ENCODE data around the gene TDRD10.

Gene TDRD10

DNA sequence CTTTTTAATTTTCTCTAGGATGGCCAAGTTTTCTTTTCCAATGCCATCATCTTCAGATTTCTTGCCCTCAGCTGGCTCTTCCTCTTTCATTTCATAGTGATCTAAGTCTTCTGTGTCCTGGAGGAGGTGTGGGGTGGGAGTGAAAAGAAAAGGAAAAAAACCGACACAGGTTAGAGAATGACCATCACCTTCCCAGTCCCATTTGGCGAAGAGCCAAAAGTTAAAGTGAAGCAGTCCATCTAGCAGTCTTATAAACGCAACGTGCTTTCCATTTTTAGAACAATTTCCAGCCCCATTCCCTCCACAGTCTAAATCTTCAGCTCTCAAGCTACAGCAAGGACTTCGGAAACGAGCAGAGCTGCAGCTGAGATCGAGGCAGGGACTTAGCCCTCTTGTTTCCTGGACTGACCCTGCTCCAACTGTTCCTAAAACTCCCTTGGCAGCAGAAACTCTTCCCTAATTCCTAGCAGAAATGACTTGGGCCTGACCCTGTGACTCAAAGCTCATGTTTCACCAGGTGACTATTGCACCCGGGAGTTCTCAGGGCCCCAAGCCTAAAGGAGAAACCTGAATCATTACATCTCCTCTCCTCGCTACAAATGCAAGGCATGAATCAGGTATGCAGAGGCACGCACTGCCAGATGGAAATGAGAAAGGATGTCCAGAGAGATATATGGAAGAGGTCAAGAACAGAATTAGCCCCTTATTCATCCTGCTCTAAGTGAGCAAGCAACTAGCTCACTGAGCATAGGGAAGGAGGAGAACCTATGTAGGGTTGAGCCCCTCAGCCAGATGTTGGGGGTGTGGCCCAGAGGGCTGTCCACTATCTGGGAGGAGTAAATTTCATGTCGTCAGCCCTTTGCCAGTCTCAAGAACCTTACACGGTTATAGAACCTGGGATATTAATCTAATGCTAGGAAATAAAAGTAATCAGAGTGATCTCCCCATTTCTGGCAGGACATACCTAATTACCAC, 51.3 kb downstream of the TDRD10 start:
- no peak for DNase-seq (ENCODE audit: low read depth)

DNA sequence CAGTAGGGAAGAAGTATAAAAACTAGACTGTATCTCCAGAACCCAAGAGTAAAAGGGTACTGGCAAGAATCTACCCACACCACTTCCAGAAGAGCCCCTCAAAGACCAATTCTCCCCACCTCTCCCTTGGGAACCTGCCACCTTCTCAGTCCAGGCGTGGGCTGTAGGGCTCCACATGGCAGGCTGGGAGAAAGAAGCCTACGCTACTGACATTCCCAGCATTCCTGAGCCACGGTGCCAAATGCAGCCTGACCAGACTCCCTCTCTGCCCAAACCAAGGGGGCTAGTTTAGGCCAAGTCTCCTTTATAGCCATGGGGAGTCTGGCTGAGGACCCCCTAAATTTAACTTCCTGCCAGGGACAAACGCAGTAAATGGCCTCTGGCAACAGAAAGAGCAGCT, 54.4 kb downstream of the TDRD10 start:
- DNase-seq (ENCODE audit: low read depth): no peak

DNA sequence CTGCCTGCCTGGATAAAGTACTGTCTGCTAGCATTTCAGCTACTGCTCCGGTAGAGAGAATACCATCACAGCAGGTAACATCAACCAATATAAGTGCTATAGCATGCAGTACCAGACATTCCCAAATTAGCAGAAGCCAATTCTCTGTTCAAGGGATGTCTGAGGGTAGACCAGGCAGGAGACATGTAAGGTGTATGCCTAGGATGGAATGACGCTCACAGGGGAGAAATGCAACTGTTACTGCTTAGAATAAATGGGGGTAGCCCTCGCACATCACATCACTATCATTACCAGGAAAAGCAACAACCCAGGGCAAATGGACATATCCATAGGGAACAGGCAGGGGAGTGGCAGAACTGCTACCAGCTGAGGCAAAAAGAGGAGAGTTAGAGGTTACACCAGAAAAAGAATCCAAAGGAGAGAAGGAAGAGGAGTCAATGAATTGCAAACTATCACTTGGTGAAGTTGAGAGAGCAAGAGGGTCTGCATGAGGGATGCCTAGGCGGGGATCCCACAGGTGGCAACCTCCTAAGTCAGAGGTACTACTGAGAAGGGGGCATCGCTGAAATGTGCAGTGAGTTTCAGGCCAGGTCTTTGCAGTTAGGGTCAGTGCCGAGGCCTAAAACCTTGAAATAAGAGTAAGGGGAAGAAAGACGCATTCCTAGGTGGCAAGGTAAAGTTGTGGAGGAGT, 55.4 kb downstream of the TDRD10 start:
- no peak for DNase-seq (ENCODE audit: low read depth)

DNA sequence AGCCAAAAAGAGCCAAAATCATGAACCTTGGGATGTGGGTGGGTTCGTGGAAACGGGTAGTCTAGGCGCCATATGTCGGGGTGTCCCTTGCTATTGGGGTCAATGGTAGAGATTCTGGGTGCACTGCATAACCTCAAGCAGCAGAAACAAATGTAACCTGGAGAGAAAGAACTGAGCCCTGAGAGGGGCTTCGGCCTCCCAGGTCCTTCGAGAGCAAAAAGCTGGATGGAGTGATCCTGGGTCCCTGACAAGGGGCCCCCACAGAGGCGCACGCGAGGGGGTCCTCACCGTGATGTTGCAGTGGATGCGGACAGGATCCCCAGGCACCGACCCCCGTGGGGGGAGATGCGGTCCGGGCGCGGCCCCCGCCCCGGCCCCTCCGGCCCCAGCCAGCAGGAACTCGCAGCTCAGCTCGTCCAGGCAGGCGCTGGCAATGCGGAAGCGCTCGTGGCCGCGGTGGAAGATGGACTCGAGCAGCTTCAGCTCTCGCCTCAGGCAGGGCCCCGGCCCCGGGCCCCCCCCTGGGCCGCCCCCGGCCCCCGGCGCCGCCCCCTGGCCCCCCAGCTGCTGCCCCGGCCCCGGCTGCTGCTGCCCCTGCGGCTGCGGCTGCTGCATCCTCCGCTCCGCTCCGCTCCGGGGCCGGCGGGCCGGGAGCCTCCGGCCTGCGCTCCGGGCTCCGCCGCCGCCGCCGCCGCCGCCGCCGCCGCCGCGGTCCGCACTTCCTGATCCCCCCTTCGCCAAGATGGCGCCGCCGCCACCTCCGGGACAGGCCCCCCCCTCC, 56.1 kb downstream of the TDRD10 start, which contains the start of gene UBE2Q1:
UBE2Q1 (minus strand) TSS at position 724 of the 781 bp plus-strand sequence; CDS start at position 615, 109 bp downstream.
- DNase-seq (ENCODE audit: low read depth): no peak

DNA sequence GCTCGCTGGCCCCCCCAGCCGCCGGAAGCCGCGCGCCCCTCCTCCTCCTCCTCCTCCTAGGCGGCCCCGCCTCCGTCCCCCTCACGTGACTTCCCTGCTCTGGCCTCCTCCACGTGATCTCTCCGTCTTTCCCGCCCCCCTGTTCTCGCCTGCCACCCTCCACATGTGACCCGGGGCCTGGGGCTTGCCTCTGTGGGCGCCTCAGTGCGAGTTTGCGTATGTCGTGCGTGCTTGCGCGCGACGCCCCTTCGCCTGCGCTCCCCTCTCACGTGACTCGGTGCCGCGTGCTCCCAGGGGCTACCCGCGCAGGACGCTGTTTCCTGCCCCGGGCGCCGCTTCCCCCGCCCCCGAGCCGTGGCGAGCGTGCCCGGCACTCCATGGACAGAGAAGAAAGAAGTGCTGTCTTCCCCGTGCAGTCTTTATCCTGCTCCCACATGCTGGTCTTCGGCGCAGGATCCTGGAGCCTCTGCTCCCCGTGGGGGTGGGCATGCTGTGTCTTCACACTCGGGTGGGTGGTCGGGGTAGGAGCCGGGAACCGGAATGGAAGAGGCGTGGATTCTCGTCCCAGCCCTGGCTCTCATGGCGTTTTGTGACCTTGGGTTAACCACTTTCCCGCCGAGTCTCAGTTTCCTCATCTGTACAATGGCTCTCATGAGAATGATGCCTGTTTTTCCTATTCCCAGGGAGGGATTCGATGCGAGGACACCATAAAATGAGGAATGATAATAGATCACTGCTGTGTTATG, 56.9 kb downstream of the TDRD10 start:
- peak; percentile 95 for DNase-seq (ENCODE audit: low read depth)

DNA sequence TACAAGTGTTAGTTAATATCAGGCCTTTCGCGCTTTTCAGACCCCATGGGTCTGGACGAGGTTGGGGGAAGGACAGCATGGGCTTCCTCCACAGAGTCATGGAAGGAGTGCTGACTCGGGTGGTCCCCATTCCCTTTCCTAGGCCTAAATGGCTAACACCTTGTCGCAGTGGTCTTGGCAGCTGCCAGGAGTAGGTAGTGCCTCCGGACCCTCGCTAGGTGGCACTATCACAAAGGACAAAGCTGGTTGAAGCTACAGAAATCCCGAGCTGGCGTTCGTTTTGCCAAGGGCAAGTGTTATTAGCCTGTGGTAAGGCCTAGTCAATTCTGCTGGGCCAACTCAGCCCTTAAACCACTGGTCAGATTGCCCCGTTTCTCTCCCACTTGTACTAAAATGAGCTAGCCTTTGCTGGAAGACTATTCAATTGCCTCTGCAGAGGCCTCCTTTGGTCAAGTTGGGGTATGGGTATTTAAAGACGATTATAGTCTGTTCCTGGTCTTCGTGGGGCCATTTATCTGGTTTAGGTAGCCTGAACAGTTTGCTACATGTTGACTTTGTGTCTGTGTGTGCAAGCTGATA, 57.5 kb downstream of the TDRD10 start:
- DNase-seq (ENCODE audit: low read depth): peak; percentile 47

DNA sequence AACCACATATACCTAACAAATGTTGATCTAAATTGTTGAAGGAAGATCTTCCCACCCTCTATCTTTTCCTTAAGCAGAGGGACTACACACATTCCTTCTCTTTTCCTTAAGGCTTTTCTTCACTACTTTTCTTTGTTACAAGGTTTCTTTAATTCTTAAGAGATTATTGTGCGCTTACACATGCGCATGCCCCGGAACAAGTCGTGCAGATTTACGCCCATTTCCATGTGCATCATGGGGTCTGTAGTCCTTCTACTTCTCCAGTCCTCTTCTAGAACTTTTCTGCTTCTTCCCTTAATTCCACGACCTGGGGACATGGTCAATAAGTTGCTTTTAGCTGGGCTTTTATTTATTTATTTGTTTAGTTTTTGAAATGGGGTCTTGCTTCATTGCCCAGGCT, 63.9 kb downstream of the TDRD10 start:
- DNase-seq (ENCODE audit: low read depth): no peak

DNA sequence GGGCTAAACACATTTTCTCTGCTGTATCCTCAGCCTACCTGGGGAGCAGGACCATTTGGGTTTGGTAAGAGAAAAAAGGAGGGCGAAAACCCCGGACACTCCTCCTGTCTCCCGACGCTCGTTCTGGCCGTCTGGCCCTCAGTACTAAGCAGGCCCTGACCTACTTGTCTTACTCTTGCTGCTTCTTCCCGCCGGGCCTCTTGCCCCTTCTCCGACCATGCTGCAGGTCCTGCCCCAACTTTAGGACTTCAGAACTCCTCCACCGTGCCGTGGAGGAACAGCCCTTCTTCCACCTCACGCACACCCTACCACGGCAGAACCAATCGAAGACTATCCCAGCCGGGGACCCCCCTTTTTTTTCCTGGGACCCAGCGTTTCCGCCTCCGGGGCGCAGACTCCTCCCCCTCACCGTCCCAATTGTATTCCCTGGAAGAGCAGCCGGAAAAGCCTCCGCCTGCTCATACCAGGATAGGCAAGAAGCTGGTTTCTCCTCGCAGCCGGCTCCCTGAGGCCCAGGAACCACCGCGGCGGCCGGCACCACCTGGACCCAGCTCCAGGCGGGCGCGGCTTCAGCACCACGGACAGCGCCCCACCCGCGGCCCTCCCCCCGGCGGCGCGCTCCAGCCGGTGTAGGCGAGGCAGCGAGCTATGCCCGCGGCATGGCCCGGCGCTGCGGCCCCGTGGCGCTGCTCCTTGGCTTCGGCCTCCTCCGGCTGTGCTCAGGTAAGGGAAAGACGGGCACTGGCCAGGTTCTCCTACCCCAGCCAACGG, 65.6 kb downstream of the TDRD10 start, which contains the start of gene CHRNB2:
CHRNB2 (plus strand) TSS at position 393 of the 771 bp plus-strand sequence; CDS start at position 660, 267 bp downstream.
- DNase-seq (ENCODE audit: low read depth): peak; percentile 61

DNA sequence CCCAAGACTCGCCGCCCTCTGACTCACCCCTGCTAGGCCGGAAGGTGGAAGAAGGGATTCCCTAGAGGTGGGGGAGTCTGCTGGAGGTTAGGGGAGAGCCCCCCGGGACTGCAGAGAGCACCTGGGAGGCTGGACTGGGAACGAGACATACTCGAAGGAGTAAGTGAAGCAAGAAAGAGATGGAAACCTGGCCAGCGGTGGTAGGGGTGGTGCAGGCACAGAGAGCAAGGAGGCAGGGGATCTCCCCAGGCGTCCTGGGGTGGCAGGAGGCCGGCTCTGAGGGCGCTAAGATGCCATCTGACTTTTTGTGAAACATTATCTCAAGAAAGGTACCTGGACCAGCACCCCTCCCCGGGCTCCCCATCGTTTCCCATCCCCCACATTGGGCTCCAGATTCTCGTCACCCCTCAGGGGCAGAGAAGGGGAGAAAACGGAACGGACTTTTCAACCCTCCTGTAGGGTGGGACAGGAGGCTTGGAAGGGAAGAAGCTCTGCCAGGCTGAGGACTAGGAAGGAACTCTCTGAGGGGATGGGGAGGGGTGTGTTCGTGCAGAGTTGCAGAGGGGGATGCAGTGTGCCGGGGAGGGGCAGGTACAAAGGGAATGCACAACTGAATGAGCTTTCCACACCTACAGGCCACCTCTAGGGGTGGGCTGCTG, 66.3 kb downstream of the TDRD10 start:
- no peak for DNase-seq (ENCODE audit: low read depth)

DNA sequence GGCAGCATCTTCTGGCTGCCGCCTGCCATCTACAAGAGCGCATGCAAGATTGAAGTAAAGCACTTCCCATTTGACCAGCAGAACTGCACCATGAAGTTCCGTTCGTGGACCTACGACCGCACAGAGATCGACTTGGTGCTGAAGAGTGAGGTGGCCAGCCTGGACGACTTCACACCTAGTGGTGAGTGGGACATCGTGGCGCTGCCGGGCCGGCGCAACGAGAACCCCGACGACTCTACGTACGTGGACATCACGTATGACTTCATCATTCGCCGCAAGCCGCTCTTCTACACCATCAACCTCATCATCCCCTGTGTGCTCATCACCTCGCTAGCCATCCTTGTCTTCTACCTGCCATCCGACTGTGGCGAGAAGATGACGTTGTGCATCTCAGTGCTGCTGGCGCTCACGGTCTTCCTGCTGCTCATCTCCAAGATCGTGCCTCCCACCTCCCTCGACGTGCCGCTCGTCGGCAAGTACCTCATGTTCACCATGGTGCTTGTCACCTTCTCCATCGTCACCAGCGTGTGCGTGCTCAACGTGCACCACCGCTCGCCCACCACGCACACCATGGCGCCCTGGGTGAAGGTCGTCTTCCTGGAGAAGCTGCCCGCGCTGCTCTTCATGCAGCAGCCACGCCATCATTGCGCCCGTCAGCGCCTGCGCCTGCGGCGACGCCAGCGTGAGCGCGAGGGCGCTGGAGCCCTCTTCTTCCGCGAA, 69.4 kb downstream of the TDRD10 start:
- DNase-seq (ENCODE audit: low read depth): no peak

DNA sequence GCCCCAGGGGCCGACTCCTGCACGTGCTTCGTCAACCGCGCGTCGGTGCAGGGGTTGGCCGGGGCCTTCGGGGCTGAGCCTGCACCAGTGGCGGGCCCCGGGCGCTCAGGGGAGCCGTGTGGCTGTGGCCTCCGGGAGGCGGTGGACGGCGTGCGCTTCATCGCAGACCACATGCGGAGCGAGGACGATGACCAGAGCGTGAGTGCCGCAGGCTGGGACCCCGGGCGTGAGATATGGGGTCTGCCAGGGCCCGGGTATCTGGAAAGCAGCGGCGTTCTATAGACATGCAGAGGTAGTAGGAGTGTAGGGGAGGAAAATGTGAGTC, 69.9 kb downstream of the TDRD10 start:
- DNase-seq (ENCODE audit: low read depth): no peak

DNA sequence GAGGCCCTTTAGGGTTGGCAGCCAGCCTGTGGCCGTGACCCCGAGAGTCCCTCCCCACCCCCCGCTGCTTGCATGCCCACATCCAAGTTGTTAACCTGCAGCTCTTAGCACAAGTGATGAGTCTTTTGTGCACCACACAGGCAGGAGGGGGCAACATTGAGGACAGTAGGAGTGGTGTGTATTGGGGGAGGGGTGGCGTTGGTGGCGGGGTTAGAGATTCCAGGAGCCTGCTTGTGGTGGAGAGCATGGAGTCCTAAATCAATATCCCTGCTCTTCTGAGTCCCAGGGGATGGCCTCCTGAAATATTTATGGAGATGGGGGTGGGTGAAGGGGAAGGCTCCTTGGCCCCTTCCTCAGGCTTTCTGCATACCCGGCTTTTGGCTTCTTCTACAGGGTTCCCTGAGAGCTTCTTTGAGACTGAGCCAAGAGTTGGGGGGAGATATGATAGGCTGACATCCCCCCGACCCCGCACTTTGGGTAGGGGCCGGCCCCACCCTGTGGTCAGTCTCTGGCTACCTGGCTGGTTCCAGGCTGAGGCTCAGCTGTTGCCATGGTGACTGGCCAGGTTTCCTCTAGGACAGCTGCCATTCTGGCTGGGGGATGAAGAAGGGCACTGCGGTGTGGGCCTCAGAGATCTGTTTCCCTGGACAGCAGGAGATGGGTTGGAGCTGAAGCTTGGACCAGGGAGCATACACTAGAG, 70.6 kb downstream of the TDRD10 start:
- DNase-seq (ENCODE audit: low read depth): no peak

DNA sequence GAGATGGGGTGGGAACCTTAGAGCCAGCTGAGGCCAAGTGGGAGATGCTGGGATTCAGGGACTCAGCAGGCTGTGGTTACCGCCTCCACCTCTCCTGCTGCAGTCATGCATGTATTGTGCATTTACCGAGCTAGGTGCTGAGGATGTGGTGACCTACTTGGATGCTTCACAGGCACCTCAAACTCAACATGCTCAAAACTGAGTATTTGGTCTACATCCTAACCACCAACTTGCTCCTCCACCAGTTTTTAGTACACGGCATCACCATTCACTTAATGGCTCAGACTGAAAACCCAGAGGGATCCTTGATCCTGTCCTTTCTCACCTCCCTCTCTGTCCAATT, 71.1 kb downstream of the TDRD10 start:
- no peak for DNase-seq (ENCODE audit: low read depth)

DNA sequence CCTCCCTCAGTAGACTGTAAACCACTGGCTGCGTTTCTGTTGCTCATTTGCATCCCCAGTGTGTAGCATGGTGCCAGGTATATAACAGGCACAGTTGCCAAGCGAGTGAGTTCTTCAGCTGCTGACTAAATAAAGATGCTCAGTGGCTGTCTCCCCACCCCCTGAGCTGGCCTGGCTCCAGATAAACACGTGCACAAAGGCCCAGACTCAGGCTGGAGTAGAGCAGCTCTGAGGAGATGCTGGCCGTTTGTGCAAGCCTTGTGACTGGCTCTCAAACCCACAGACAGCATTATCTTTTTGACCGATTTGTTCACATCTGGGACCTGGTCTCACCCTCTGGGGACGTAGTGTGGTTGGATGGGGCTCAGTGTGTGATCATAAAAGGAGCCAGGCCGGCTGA, 72.7 kb downstream of the TDRD10 start:
- no peak for DNase-seq (ENCODE audit: low read depth)

DNA sequence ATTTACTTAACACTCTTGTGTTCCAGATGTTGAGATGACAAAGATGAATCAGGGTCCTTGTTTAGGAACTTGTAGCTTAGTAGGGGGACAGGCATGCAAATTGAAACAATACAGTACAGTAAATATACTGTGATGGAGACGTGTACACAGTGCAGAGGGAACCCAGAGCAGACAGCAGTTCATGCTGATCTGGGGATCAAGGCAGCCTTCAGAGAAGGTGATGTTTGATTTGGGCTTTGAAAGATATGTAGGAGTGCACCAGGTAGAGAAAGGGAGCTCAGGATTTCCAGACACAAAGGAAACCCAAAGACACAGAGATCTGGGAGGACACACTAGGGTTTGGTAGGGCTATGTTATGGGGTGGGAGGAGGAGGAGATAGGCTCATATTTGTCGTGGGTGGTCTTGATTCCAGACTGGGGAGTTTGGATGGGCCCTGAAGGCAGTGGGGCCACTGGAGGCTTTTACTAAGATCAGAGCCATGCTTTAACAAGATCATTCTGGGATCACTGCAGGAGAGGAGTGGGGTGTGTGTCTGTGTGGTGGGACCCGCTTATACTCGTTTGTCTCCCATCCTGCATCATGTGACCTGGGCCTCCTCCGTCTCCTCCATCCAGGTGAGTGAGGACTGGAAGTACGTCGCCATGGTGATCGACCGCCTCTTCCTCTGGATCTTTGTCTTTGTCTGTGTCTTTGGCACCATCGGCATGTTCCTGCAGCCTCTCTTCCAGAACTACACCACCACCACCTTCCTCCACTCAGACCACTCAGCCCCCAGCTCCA, 73.3 kb downstream of the TDRD10 start:
- DNase-seq (ENCODE audit: low read depth): no peak

DNA sequence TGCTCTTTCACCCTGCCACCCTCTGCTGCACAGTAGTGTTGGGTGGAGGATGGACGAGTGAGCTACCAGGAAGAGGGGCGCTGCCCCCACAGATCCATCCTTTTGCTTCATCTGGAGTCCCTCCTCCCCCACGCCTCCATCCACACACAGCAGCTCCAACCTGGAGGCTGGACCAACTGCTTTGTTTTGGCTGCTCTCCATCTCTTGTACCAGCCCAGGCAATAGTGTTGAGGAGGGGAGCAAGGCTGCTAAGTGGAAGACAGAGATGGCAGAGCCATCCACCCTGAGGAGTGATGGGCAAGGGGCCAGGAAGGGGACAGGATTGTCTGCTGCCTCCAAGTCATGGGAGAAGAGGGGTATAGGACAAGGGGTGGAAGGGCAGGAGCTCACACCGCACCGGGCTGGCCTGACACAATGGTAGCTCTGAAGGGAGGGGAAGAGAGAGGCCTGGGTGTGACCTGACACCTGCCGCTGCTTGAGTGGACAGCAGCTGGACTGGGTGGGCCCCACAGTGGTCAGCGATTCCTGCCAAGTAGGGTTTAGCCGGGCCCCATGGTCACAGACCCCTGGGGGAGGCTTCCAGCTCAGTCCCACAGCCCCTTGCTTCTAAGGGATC, 74.0 kb downstream of the TDRD10 start:
- no peak for DNase-seq (ENCODE audit: low read depth)

DNA sequence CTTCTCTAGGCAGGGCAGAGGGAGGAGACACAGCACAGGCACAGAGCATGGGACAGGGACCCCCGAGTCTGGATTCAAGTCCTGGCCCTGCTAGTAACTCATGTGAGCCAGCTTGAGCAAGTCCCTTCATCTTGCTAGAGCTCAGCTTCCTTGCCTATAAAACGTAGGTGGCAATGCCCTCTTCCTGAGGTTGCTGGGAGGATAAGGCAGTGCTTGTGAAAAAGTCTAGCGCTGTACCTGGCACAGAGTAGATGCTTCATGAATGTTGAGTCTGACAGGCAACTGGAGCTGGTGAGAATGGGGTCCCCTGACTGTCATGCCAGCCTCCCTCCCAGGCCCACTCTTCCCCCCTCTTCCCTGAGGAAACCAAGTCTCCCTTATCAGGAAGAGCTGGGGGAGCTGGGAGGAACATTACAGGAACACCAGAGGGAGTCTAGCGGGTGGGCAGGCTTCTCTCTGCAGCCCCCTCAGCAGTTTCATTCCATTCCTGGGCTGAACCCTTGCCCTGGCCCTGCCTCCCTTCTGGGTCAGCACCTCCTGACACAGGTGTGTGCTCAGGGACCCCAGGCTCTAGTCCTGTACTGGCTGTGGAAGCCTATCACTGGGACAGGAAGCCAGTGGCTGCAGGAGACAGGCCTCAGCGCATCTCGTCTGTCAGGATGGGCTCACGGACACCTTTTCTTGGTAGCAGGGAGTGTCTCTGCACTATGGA, 75.5 kb downstream of the TDRD10 start:
- DNase-seq (ENCODE audit: low read depth): no peak

Measured in stimulated activated CD8-positive, alpha-beta memory T cell treated with anti-CD3 and anti-CD28 coated beads, Interleukin-15, amount 100 ng/mL, for 24 hours (primary cell).